ENCODE results near the gene SDCBP2. TPM values are rescaled to one million over a fixed set of nuclear protein-coding genes. Genes with fewer than 3 reads are reported as not detected.

Gene SDCBP2
- total RNA-seq, 2 donors from 2014 or later: 4.0 to 7.3 TPM

DNA sequence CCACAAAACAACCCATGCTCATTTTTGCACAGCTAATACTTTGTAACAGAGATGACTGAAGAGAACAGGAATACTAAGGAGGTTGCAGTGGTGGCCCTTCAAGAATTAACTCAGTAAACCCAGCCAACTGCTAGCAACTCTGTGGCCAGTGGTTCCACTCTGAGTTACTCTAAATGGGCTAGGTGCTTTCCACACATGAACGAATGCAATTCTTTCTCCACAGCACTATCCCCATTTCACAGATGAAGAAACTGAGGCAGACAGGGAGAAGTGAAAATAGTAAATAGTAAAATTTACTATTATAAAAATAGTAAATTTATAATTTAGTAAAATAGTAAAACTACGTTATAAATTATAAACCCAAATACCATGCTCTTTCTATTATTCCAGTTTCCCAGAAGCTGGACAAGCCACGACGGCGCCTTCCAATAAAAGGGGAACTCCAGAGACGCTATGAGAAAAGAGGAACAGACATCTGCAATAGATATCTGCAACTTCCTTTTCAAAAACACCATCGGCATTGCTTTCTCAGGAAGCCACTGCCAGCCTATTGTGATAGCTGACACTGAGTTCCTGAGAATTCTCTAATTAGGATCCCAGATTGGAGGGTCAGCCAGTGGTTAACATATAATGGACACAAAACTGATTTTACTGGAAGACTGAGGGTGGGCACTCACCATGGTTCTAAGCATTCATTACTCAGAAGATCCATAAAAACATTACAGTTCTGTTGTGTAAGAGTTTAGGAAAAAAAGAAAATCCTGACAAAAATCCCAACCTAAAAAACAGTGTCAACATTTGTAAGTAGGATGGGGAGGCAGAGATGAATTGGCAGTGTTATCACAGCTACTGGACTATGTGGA is 47.7 kb upstream of the SDCBP2 start:
- intact Hi-C loops (cut with DNase I): no loop called here
- TF ChIP-seq, protein P1, sequence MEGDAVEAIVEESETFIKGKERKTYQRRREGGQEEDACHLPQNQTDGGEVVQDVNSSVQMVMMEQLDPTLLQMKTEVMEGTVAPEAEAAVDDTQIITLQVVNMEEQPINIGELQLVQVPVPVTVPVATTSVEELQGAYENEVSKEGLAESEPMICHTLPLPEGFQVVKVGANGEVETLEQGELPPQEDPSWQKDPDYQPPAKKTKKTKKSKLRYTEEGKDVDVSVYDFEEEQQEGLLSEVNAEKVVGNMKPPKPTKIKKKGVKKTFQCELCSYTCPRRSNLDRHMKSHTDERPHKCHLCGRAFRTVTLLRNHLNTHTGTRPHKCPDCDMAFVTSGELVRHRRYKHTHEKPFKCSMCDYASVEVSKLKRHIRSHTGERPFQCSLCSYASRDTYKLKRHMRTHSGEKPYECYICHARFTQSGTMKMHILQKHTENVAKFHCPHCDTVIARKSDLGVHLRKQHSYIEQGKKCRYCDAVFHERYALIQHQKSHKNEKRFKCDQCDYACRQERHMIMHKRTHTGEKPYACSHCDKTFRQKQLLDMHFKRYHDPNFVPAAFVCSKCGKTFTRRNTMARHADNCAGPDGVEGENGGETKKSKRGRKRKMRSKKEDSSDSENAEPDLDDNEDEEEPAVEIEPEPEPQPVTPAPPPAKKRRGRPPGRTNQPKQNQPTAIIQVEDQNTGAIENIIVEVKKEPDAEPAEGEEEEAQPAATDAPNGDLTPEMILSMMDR (IDR thresholded peaks at IDR 0.05): no peak
- TF ChIP-seq POLR2AphosphoS5 (IDR thresholded peaks at IDR 0.05): no peak
- TF ChIP-seq POLR2A (IDR thresholded peaks at IDR 0.05): no peak
- Histone ChIP-seq H3K4me3 (no peak overlapping the region), H3K4me1 (replicated peaks) (no peaks in the 10 kb centered on the region), H3K27ac (no peak overlapping the region), H3K36me3 (no peaks in the 10 kb centered on the region), H3K27me3 (replicated peaks; ENCODE audit: insufficient read depth) (no peaks in the 10 kb centered on the region), H3K9me3 (no peaks in the 10 kb centered on the region)
- 61% methylated on average over 7 of the region's 7 CpGs for WGBS
- no peak for DNase-seq (ENCODE audit: low spot score)

DNA sequence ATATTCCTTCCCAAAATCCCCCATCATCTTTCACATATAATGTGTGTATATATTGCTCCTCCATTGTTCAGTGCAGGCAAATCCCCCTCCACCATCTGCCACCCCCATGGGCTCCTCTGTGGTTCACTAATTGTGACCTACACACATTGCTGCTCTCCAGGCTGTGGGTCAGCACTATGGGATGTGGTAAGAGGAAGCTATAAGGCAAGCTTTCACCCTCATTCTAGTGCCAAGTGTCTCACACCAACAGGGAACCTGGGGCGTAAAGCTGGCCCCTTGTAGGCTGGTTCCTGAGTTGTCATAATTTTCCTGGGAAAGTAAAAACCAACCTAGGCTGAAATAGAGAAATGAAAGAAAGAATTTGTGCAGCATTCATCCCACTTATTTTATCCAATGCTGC is 47.1 kb upstream of the SDCBP2 start:
- TF ChIP-seq POLR2A (IDR thresholded peaks at IDR 0.05) (no peak), POLR2AphosphoS5 (IDR thresholded peaks at IDR 0.05) (no peak)
- TF ChIP-seq, protein P1 (IDR thresholded peaks at IDR 0.05): no peak
- no peak for DNase-seq (ENCODE audit: low spot score)
- H3K4me1 ChIP-seq (replicated peaks): peaks cover 5% of the 10 kb centered on the region
- 85% methylated on average over 1 of the region's 1 CpG for WGBS
- H3K27me3 ChIP-seq (replicated peaks; ENCODE audit: insufficient read depth): no peaks in the 10 kb centered on the region
- no peaks in the 10 kb centered on the region for H3K36me3 ChIP-seq
- no peak overlapping the region for H3K4me3 ChIP-seq
- intact Hi-C loops (cut with DNase I): no loop called here
- no peak overlapping the region for H3K27ac ChIP-seq
- no peaks in the 10 kb centered on the region for H3K9me3 ChIP-seq

GRCh38 chr20:1375515-1375914 is 46.6 kb upstream of the SDCBP2 start:
- intact Hi-C loops (cut with DNase I): no loop called here
- DNase-seq (ENCODE audit: low spot score): no peak
- H3K4me1 ChIP-seq (replicated peaks): peaks cover 10% of the 10 kb centered on the region
- H3K4me3 ChIP-seq: no peak overlapping the region
- 57% methylated on average over 8 of the region's 8 CpGs for WGBS
- H3K27me3 ChIP-seq (replicated peaks; ENCODE audit: insufficient read depth): no peaks in the 10 kb centered on the region
- H3K9me3 ChIP-seq: no peaks in the 10 kb centered on the region
- no peaks in the 10 kb centered on the region for H3K36me3 ChIP-seq
- H3K27ac ChIP-seq: no peak overlapping the region
- TF ChIP-seq POLR2AphosphoS5 (IDR thresholded peaks at IDR 0.05) (no peak), POLR2A (IDR thresholded peaks at IDR 0.05) (no peak)
- TF ChIP-seq, protein P1 (IDR thresholded peaks at IDR 0.05): no peak

GRCh38 chr20:1374246-1374645 is 45.3 kb upstream of the SDCBP2 start:
- H3K36me3 ChIP-seq: no peaks in the 10 kb centered on the region
- no peak overlapping the region for H3K4me3 ChIP-seq
- WGBS: 32% methylated on average over 2 of the region's 2 CpGs
- TF ChIP-seq POLR2A (IDR thresholded peaks at IDR 0.05) (no peak), POLR2AphosphoS5 (IDR thresholded peaks at IDR 0.05) (no peak)
- TF ChIP-seq, protein P1 (IDR thresholded peaks at IDR 0.05): no peak
- no peaks in the 10 kb centered on the region for H3K9me3 ChIP-seq
- peaks cover 11% of the 10 kb centered on the region for H3K4me1 ChIP-seq (replicated peaks)
- H3K27me3 ChIP-seq (replicated peaks; ENCODE audit: insufficient read depth): no peaks in the 10 kb centered on the region
- intact Hi-C loops (cut with DNase I): no loop called here
- H3K27ac ChIP-seq: no peak overlapping the region
- DNase-seq (ENCODE audit: low spot score): no peak

DNA sequence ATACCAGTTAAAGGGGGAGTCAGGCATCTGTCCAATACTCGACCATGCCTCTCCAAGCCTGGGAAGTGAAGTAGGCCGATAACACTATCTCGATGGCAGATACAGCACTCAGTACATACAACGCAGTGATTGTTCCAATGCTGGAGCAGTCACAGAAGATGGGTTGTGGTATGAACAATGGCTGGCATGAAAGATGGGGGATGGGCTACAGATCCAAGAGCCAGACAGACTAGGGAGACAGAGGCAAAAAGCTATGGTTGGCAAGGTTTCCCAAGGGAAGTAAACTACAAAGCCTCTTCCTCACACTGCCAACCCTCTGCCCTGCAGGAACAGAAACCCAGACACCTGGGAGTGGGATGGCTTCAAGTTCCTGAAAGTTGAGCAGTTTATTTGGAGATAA is 44.7 kb upstream of the SDCBP2 start:
- H3K4me3 ChIP-seq: no peak overlapping the region
- peaks cover 14% of the 10 kb centered on the region for H3K4me1 ChIP-seq (replicated peaks)
- TF ChIP-seq, protein P1 (IDR thresholded peaks at IDR 0.05): no peak
- no peaks in the 10 kb centered on the region for H3K9me3 ChIP-seq
- no peaks in the 10 kb centered on the region for H3K27me3 ChIP-seq (replicated peaks; ENCODE audit: insufficient read depth)
- 36% methylated on average over 4 of the region's 4 CpGs for WGBS
- no peaks in the 10 kb centered on the region for H3K36me3 ChIP-seq
- H3K27ac ChIP-seq: no peak overlapping the region
- no peak for DNase-seq (ENCODE audit: low spot score)
- intact Hi-C loops (cut with DNase I): no loop called here

Measured in prostate gland (tissue), 2 donors.